ENCODE measurements around the gene ARAP2.

DNA sequence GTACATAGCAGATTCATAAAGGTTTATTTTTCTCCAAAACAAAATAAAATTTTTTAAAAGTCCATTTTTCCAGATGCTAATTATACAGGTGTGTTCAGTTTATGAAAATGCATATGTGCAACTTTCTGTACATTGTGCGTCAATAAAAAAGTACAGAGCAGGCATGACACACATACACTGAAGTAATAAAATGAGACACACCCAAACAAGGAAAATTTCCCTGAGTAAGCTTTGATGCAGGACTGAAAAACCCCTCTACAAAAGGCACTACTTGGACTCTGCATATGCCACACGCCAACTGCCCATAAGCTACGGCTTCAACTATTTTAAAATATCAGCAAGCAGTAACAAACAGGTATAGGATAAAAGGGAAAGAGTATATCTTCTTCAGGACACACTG, 13.8 kb downstream of the ARAP2 start:
- TF ChIP-seq CTCF (IDR thresholded peaks at IDR 0.05; ENCODE audit: low read length) (no peak), EZH2 (IDR thresholded peaks at IDR 0.05; ENCODE audit: borderline replicate concordance, low read length) (no peak)
